Endothelial cell (in vitro differentiated cells): ENCODE measurements around the gene KIAA0930. TPM values are rescaled to one million over a fixed set of nuclear protein-coding genes. Genes with fewer than 3 reads are reported as not detected.

Experiments
- DNase-seq: peaks from one replicate; pipeline ENCODE4 v3.0.0; 2021; ENCODE audit warnings: low spot score
- H3K27ac Mint-ChIP-seq: one replicate; pipeline ENCODE4 v1.8.0; 2021; ENCODE audit warnings: mixed read lengths, inconsistent platforms; ENCODE audit not compliant: unreplicated experiment
- H3K27me3 Mint-ChIP-seq: one replicate; pipeline ENCODE4 v1.8.0; 2021; ENCODE audit warnings: mild to moderate bottlenecking, moderate library complexity, mixed read lengths, inconsistent platforms; ENCODE audit not compliant: unreplicated experiment
- H3K36me3 Mint-ChIP-seq: one replicate; pipeline ENCODE4 v1.8.0; 2021; ENCODE audit warnings: mild to moderate bottlenecking, low read depth, mixed read lengths, inconsistent platforms; ENCODE audit not compliant: unreplicated experiment
- H3K4me1 Mint-ChIP-seq: one replicate; pipeline ENCODE4 v1.8.0; 2021; ENCODE audit warnings: mild to moderate bottlenecking, mixed read lengths, inconsistent platforms; ENCODE audit not compliant: unreplicated experiment
- H3K4me3 Mint-ChIP-seq: one replicate; pipeline ENCODE4 v1.8.0; 2021; ENCODE audit warnings: mild to moderate bottlenecking, mixed read lengths, inconsistent platforms; ENCODE audit not compliant: unreplicated experiment
- H3K9me3 Mint-ChIP-seq: one replicate; pipeline ENCODE4 v1.8.0; 2021; ENCODE audit warnings: mixed read lengths, inconsistent platforms; ENCODE audit not compliant: unreplicated experiment
- CTCF ChIP-seq: fragments of 200-600 bp; sonication (generic); IDR thresholded peaks from one replicate; pipeline ENCODE4 v1.5.0; 2021; ENCODE audit warnings: antibody characterized with exemption; ENCODE audit not compliant: unreplicated experiment
- total RNA-seq: library from RNA; stranded (reverse); fragmentation: NEBNext Ultra II Directional; extraction: Animal tissue kit (Norgen Biotek cat#: 25700); gene quantifications from one replicate; pipeline ENCODE4 v1.2.1, GENCODE V29; 2021; ENCODE audit not compliant: unreplicated experiment

KIAA0930 gene
- total RNA-seq, 1 donor from 2014 or later: 18.7 TPM

GRCh38 chr22:45164270-45165088, 76.2 kb downstream of the KIAA0930 start:
- no peak for TF ChIP-seq CTCF
- Mint-ChIP-seq H3K4me3 (peak overlapping the region; percentile 98), H3K4me1 (peaks cover 31% of the 10 kb centered on the region)

DNA sequence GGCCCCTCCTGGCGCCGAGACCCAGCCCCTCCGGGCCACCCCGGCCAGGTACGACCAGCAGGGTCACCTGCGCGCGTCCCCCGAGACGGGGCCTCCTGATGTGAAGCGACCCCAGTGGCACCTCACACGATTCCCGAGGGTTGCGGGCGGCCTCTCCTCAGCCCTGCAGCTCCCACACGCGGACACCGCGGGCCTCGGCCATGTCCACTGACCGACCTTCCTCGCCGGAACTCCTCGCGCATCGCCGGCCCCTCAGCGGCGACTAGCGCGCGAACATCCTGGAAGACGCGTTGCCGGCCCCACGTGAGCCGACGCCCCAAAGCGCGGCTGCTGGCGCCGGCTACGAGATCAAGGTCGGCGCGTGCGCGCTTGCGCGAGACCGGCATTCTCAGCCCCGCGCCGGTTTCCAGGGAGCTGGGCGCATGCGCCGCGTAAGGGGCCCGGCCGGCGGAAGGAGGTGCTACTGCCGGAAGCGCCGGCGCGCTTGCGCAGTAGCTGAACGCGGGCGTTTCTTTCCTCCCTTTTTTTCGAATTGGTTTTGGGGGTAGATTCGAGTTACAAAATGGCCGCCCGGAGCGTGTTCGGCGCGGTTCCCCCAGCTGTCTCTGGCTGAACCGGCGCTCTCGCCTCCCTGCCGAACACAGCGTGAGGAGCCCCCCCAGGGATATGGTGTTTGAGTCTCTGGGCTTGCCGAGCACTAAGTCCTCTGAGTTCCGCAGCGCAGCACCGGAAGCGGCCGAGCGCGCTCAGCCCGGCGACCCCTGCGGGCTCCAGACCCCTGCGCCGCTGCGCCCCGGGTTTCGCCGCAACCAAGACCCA, 77.0 kb downstream of the KIAA0930 start, which contains the start of gene NUP50:
Gene NUP50 (plus strand): TSS at position 475 of the 819 bp plus-strand sequence. CDS start 4,253 bp downstream, outside the sequence.
- Mint-ChIP-seq H3K4me3 (peak within 1 kb of the TSS; percentile 98), H3K27ac (peak within 1 kb of the TSS; percentile 94), H3K9me3 (no peaks in the 10 kb centered on the region), H3K27me3 (peaks cover 8% of the 10 kb centered on the region), H3K4me1 (peaks cover 35% of the 10 kb centered on the region), H3K36me3 (peaks cover 14% of the 10 kb centered on the region)
- peak; percentile 95 for DNase-seq
- no peak for TF ChIP-seq CTCF

More at GRCh38 chr22:45164270-45165088, 76.2 kb downstream of the KIAA0930 start:
- peaks cover 8% of the 10 kb centered on the region for H3K27me3 Mint-ChIP-seq
- no peaks in the 10 kb centered on the region for H3K9me3 Mint-ChIP-seq
- peak overlapping the region; percentile 94 for H3K27ac Mint-ChIP-seq
- DNase-seq: peak; percentile 47
- peaks cover 19% of the 10 kb centered on the region for H3K36me3 Mint-ChIP-seq

GRCh38 chr22:45163099-45163450, 77.6 kb downstream of the KIAA0930 start:
- H3K27me3 Mint-ChIP-seq: peaks cover 8% of the 10 kb centered on the region
- H3K4me3 Mint-ChIP-seq: peak overlapping the region; percentile 94
- H3K27ac Mint-ChIP-seq: peak overlapping the region; percentile 75
- H3K4me1 Mint-ChIP-seq: peaks cover 40% of the 10 kb centered on the region
- no peaks in the 10 kb centered on the region for H3K9me3 Mint-ChIP-seq
- peak; percentile 24 for DNase-seq
- H3K36me3 Mint-ChIP-seq: peaks cover 8% of the 10 kb centered on the region
- no peak for TF ChIP-seq CTCF

- DNase-seq: no peak
- Mint-ChIP-seq H3K27me3 (peaks cover 8% of the 10 kb centered on the region), H3K36me3 (peaks cover 7% of the 10 kb centered on the region), H3K4me1 (peaks cover 42% of the 10 kb centered on the region), H3K9me3 (no peaks in the 10 kb centered on the region), H3K27ac (peak overlapping the region; percentile 63), H3K4me3 (peak overlapping the region; percentile 94)
- TF ChIP-seq CTCF: no peak
These were observed 78.2 kb downstream of the KIAA0930 start for GRCh38 chr22:45162531-45162930.
